Thoracic aorta (tissue), 2 donors: ENCODE data around the gene PSMA2. TPM values are rescaled to one million over a fixed set of nuclear protein-coding genes. Genes with fewer than 3 reads are reported as not detected.
"Not testable (repeated sequence)": the region's sequence is repeated elsewhere in the genome, so short reads cannot be mapped to it uniquely, and the experiment has no call there.

Experiments used
- ATAC-seq: fragments of 150-250 bp; one replicate; pipeline ENCODE4 v1.8.0; 2017; ENCODE audit warnings: low read depth; ENCODE audit not compliant: insufficient number of reproducible peaks, low FRiP score
- DNase-seq: peaks from one replicate; pipeline ENCODE4 v3.0.0-alpha.2; 2020; ENCODE audit warnings: low spot score
- H3K27ac ChIP-seq, 2 donors: fragments of 200-600 bp; sonication (generic); 1 replicate in 1 of 2; 2 replicates in 1 of 2; pipeline ENCODE4 v1.5.1; 2016; ENCODE audit warnings: mild to moderate bottlenecking in 2 of 2, moderate library complexity in 2 of 2
- H3K27me3 ChIP-seq: fragments of 200-600 bp; sonication (generic); replicated peaks from 2 replicates; pipeline ENCODE4 v1.6.0; 2016; ENCODE audit warnings: mild to moderate bottlenecking; ENCODE audit not compliant: insufficient read depth
- H3K36me3 ChIP-seq: fragments of 200-600 bp; sonication (generic); one replicate; pipeline ENCODE4 v1.5.1; 2016
- H3K4me1 ChIP-seq, 2 donors: fragments of 200-600 bp; sonication (generic); 1 replicate in 1 of 2; 2 replicates in 1 of 2; pipeline versions ENCODE4 v1.5.1 to v1.6.0; 2016; ENCODE audit warnings: low read depth in 2 of 2, mild to moderate bottlenecking in 1 of 2; ENCODE audit not compliant: control insufficient read depth in 1 of 2
- H3K4me3 ChIP-seq: fragments of 200-600 bp; sonication (generic); 2 replicates; pipeline ENCODE4 v1.5.1; 2016; ENCODE audit warnings: mild to moderate bottlenecking
- H3K9me3 ChIP-seq: fragments of 200-600 bp; sonication (generic); 2 replicates; pipeline ENCODE4 v1.5.1; 2016
- CTCF ChIP-seq: fragments of 200-600 bp; sonication (generic); IDR thresholded peaks from one replicate; pipeline ENCODE4 v1.5.1; 2019; ENCODE audit warnings: antibody characterized with exemption
- total RNA-seq, 2 donors: library from RNA; depleted of rRNA; stranded (reverse); fragments of >200 nt; gene quantifications; one replicate each; pipeline versions ENCODE4 v1.1.0 to v1.2.3, GENCODE V29; 2016

PSMA2 gene
- total RNA-seq, 2 donors from 2014 or later: 30.2 to 53.6 TPM

GRCh38 chr7:42886893-42887505 lies 45.0 kb downstream of the PSMA2 start:
- Histone ChIP-seq H3K9me3 (no peaks in the 10 kb centered on the region), H3K36me3 (no peaks in the 10 kb centered on the region), H3K27me3 (no peaks in the 10 kb centered on the region), H3K4me1 (peaks cover 0 to 8% of the 10 kb centered on the region in 2 donors), H3K27ac (no peak overlapping the region), H3K4me3 (no peak overlapping the region)
- no peak for DNase-seq
- ATAC-seq: no peak
- TF ChIP-seq CTCF: no peak

- no peak overlapping the region for H3K27ac ChIP-seq
- peaks cover 0 to 8% of the 10 kb centered on the region in 2 donors for H3K4me1 ChIP-seq
- no peaks in the 10 kb centered on the region for H3K9me3 ChIP-seq
- TF ChIP-seq CTCF: no peak
- ATAC-seq (no peak), DNase-seq (no peak)
- no peak overlapping the region for H3K4me3 ChIP-seq
- no peaks in the 10 kb centered on the region for H3K27me3 ChIP-seq
- H3K36me3 ChIP-seq: no peaks in the 10 kb centered on the region
Observed at GRCh38 chr7:42886129-42886528, 45.8 kb downstream of the PSMA2 start.

- H3K4me3 ChIP-seq, DNase-seq, H3K36me3 ChIP-seq, H3K27ac ChIP-seq, H3K9me3 ChIP-seq, ATAC-seq, H3K27me3 ChIP-seq, H3K4me1 ChIP-seq: not testable (repeated sequence)
Observed at GRCh38 chr7:42885183-42885582, 46.8 kb downstream of the PSMA2 start.

- Histone ChIP-seq H3K4me3 (no peak overlapping the region), H3K36me3 (no peaks in the 10 kb centered on the region), H3K4me1 (peaks cover 0 to 8% of the 10 kb centered on the region in 2 donors), H3K9me3 (no peaks in the 10 kb centered on the region), H3K27me3 (no peaks in the 10 kb centered on the region), H3K27ac (no peak overlapping the region)
- no peak for ATAC-seq
- no peak for TF ChIP-seq CTCF
- DNase-seq: no peak
Observed at GRCh38 chr7:42883950-42884349, 48.0 kb downstream of the PSMA2 start.

- no peak for TF ChIP-seq CTCF
- no peak overlapping the region for H3K4me3 ChIP-seq
- H3K36me3 ChIP-seq: no peaks in the 10 kb centered on the region
- H3K4me1 ChIP-seq: no peaks in the 10 kb centered on the region
- no peak overlapping the region for H3K27ac ChIP-seq
- H3K27me3 ChIP-seq: no peaks in the 10 kb centered on the region
- H3K9me3 ChIP-seq: no peaks in the 10 kb centered on the region
- DNase-seq (no peak), ATAC-seq (no peak)
Observed at GRCh38 chr7:42880392-42880791, 51.6 kb downstream of the PSMA2 start.

- Histone ChIP-seq H3K4me3 (no peak overlapping the region), H3K9me3 (no peaks in the 10 kb centered on the region), H3K27me3 (no peaks in the 10 kb centered on the region), H3K36me3 (no peaks in the 10 kb centered on the region), H3K4me1 (no peaks in the 10 kb centered on the region), H3K27ac (no peak overlapping the region)
- TF ChIP-seq CTCF: no peak
- ATAC-seq (no peak), DNase-seq (no peak)
Observed at GRCh38 chr7:42878303-42878702, 53.7 kb downstream of the PSMA2 start.
